HK-2 (cell line): ENCODE measurements around the gene ANKAR.
"Not testable (repeated sequence)": the region's sequence is repeated elsewhere in the genome, so short reads cannot be mapped to it uniquely, and the experiment has no call there.

Experiments
- DNase-seq: peaks from one replicate; pipeline ENCODE4 v3.0.0-alpha.2; 2018; ENCODE audit not compliant: unreplicated experiment

The ANKAR gene

DNA sequence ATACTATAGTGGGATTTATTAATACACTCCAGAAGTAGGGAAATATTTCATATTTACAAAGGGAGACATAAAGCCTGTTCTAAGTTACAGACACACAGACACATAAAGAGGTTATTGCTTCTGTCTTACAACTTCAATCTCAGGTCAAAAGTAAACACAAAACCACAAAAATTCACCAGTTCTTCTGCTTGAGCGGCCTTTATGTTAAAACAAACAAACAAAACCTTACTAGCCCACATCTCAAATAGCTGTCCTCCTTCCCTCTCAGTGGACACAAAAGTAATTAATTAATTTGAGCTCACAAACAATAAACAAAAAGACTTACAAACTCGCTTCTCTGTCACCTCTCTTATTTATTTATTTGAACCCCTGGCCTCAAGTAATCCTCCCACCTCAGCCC is 14.7 kb upstream of the ANKAR start:
- DNase-seq: no peak

- DNase-seq: no peak
These were observed 13.7 kb upstream of the ANKAR start for GRCh38 chr2:189660803-189661147.

- DNase-seq: peak; percentile 99
These were observed 13.1 kb upstream of the ANKAR start, which contains the start of gene ASNSD1 for GRCh38 chr2:189661148-189661956. Gene ASNSD1, plus strand, starts transcription at chr2:189661459. Its CDS starts 4,674 bp downstream, at chr2:189666133.

DNA sequence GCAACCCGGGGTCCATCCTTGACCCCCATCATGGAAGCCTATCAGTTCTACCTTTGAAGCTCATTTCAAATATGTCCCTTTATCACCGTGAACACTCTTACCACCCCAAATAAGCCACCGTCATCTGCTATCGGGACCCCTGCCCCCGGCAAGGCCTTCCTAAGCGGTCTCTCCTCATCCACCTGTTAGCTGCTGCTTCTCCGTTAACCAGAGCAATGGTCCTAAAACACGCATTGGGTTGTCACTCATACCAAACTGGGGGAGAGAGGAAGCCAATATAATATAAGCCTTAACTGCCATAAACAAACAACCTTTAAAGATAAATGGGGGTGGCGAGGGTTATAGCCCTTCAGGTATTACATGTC is 12.5 kb upstream of the ANKAR start:
- DNase-seq: no peak

DNA sequence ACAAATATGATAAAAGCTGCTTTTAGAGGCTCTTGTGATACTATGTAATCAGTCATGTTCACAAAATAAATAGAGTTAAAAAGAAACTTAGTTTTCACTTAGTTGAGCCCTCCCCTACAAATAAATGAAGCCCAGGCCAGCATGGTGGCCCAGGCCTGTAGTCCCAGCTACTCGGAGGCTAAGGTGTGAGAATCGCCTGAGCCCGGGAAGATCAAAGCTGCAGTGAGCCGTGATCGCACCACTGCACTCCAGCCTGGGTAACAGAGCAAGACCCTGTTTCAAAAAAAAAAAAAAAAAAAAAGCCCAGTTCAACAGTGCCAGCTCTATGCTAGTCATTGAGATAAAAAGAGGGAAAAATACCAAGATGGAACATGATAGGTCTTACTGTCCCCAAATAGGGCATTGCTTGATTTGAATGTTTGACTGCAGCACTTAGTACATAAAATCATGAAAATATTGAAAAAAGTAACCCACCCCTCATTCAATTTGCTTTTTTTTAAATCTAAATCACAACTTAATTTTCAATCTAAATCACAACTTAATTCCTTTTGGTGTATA is 11.7 kb upstream of the ANKAR start:
- DNase-seq: no peak

DNA sequence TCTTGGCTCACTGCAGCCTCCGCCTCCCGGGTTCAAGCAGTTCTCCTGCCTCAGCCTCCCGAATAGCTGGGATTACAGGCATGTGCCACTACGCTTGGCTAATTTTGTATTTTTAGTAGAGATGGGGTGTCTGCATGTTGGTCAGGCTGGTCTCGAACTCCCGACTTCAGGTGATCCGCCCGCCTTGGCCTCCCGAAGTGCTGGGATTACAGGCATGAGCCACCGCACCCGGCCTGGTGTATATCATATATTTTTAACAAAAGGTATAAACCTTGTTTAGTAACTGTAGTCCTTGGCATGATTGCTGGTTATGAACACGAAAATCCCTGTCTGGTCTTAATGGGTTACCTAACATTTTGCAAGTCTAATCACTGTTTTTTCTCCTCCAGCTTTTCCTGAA is 11.2 kb upstream of the ANKAR start:
- not testable (repeated sequence) for DNase-seq

- DNase-seq: no peak
These were observed 4.6 kb upstream of the ANKAR start for GRCh38 chr2:189669913-189670312.

DNA sequence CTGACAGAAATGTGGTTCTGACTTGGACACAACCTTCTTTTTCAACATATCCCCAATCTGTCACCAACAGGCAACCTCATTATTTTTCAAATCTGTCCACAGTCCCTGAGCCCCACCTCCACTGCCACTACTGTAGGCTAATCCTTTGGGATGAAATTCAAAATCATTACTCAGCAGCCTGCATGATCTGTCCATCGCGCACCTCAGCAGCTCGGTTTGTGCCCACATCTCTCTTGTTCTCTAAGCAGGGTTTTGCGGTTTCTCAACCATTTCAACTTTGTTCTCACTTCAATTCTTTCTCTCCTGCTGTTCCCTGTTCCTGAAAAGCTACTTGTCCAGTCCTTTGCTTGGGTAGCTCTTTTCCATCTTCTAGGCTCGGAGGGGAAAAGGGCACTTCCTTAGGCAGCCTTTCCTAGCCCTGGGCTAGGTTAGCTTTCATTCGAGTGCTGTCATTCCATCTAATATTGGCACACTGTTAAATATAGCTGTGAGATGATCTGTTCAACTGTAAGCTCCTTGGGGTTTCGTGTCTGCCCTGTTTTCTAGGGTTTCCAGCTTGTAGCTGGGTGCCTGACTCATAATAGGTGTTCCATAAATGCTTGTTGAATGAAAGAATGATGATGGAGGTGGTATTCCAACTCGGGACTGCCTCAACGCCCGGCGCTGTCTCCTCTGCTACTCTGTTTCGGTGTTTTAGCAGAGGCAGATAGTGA is 653 bp upstream of the ANKAR start:
- no peak for DNase-seq

DNA sequence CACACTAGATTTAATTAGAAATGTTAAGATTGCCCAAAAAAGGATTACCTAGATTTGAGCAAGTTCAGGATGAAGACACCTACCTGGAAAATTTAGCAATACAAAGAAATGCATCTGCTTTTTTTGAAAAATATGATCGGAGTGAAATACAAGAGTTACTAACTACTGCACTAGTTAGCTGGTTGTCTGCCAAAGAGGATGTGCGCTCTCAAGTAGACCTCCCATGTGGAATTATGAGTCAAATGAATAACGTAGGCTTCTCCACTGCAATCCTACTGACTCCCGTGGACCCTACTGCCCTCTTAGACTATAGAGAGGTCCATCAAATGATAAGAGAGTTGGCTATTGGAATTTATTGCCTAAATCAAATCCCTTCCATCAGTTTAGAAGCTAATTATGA is 2.0 kb downstream of the ANKAR start:
- DNase-seq: no peak

GRCh38 chr2:189679226-189679625 is 4.8 kb downstream of the ANKAR start:
- no peak for DNase-seq

DNA sequence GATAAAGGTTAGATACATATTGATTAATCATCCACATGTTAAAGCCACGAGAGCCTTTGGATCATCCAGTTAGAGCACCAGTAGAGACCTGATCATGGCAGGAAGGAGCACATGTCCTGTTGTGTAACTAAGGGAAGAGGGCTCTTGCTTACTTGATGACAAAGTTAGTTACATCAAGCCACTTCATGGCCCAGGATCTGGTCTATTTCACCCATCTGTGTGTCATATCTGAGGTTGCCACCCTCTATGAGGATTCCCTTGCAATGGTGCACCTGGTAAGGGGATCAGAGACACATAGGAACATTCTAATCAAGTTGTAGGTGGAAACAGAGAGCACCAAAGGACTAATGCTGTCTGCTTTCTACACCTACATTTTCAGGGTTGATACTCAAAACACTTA is 6.7 kb downstream of the ANKAR start:
- DNase-seq: no peak

GRCh38 chr2:189681903-189682302 is 7.4 kb downstream of the ANKAR start:
- DNase-seq: no peak

DNA sequence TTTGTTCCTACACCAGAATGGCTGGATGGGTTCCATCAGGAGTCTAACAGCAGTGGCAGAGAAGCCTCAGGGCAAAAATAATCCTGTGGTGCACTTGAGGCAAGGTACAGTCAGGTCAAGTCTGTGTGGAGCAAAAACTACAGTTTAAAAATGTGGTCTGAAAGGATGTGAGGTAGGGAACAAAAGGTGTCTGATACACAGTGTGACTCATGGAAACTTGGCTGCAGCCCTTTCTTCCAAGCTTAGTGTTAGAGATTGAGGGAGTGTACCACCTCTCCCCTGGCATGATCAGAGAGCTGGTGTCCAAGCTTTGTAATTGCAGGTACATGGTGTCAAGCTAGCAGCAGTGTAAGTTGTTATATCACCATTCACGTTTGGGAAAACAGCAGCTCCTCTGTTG is 8.9 kb downstream of the ANKAR start:
- DNase-seq: no peak

GRCh38 chr2:189684811-189685210 is 10.3 kb downstream of the ANKAR start:
- DNase-seq: no peak

DNA sequence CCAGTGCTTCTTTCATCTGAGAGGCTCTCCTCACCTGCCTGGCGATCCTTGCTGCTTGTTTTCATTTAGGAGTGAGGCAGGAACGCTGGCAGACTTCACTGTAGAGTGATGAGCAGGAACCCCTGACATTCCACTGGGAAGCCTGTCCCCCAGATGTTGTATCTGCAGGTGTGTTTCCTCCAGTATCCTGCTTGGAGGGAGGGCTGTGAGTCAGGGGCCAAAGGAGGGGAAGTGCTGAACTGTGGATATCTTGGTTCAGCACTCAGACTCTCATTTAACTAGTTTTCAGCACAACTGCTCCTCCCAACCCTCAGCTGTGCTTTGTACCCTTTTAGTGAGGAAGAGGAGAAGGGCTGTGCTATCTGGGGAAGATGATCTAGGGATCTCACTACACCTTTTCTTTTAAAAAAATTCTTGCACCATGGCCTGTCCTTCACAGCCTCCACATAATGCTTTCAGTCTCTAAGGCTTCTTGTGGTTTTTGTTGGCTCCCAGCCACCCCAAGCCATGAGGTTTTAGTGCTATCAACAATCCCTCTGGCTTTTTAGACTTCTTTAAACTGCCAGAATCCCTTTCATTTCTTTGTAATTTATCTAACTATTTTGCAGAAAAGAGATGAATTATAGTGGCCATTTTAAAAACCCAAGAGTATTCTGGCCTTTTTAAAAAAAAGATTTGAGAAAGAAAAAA is 11.2 kb downstream of the ANKAR start:
- DNase-seq: no peak

DNA sequence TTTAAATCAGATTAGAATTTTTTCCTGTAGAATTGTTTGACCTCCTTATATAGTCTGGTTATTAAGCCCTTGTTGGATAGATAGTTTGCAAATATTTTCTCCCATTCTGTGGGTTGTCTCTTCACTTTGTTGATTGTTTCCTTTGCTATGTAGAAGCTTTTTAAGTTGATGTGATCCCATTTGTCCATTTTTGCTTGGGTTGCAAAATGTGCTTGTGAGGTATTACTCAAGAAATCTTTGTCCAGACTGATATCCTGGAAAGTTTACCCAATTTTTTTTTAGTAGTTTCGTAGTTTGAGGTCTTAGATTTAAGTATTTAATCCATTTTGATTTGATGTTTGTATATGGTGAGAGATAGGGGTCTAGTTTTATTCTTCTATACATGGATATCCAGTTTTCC is 13.3 kb downstream of the ANKAR start:
- DNase-seq: not testable (repeated sequence)

- no peak for DNase-seq
These were observed 21.8 kb downstream of the ANKAR start for GRCh38 chr2:189696223-189696622.

GRCh38 chr2:189698020-189698887 is 23.8 kb downstream of the ANKAR start:
- no peak for DNase-seq

GRCh38 chr2:189700681-189701080 is 26.2 kb downstream of the ANKAR start:
- DNase-seq: no peak

- no peak for DNase-seq
These were observed 27.6 kb downstream of the ANKAR start for GRCh38 chr2:189702071-189702470.

- DNase-seq: no peak
These were observed 35.2 kb downstream of the ANKAR start for GRCh38 chr2:189709501-189710221.
